Neural progenitor cell (in vitro differentiated cells): ENCODE data around the gene TUBA8. TPM values are rescaled to one million over a fixed set of nuclear protein-coding genes. Genes with fewer than 3 reads are reported as not detected.
"Not testable (repeated sequence)": the region's sequence is repeated elsewhere in the genome, so short reads cannot be mapped to it uniquely, and the experiment has no call there.

Experiments
- DNase-seq: peaks from one replicate; pipeline ENCODE4 v3.0.0-alpha.2; 2016; ENCODE audit warnings: low spot score
- H2AFZ ChIP-seq: fragments of 200-600 bp; sonication (generic); replicated peaks from 2 replicates; pipeline ENCODE4 v1.6.1; 2016; ENCODE audit warnings: antibody characterized with exemption
- H3F3A ChIP-seq: fragments of 200-600 bp; sonication (generic); 2 replicates; pipeline ENCODE4 v1.6.1; 2016; ENCODE audit warnings: antibody characterized with exemption, low read depth
- H3K27ac ChIP-seq: fragments of 200-600 bp; sonication (generic); 2 replicates; pipeline ENCODE4 v1.5.1; 2016; ENCODE audit warnings: mild to moderate bottlenecking
- H3K27me3 ChIP-seq: fragments of 200-600 bp; sonication (generic); 2 replicates; pipeline ENCODE4 v1.6.1; 2016; ENCODE audit warnings: mild to moderate bottlenecking, moderate library complexity
- H3K36me3 ChIP-seq: fragments of 200-600 bp; sonication (generic); 2 replicates; pipeline ENCODE4 v1.5.1; 2016
- H3K4me1 ChIP-seq: fragments of 200-600 bp; sonication (generic); 2 replicates; pipeline ENCODE4 v1.6.1; 2016; ENCODE audit warnings: mixed run types
- H3K4me2 ChIP-seq: fragments of 200-600 bp; sonication (generic); 2 replicates; pipeline ENCODE4 v1.6.1; 2016
- H3K4me3 ChIP-seq: fragments of 200-600 bp; sonication (generic); 2 replicates; pipeline ENCODE4 v1.5.1; 2016
- H3K79me2 ChIP-seq: fragments of 200-600 bp; sonication (generic); 2 replicates; pipeline ENCODE4 v1.6.1; 2016; ENCODE audit warnings: low read depth
- H3K9ac ChIP-seq: fragments of 200-600 bp; sonication (generic); 2 replicates; pipeline ENCODE4 v1.6.1; 2016
- H3K9me3 ChIP-seq: fragments of 200-600 bp; sonication (generic); 2 replicates; pipeline ENCODE4 v1.5.1; 2016; ENCODE audit warnings: low read depth
- H4K20me1 ChIP-seq: fragments of 200-600 bp; sonication (generic); 2 replicates; pipeline ENCODE4 v1.6.1; 2016; ENCODE audit warnings: low read depth
- H3K27ac Mint-ChIP-seq: 3 replicates; pipeline ENCODE4 v1.8.0; 2021; ENCODE audit warnings: mixed read lengths
- H3K27me3 Mint-ChIP-seq: 2 replicates; pipeline ENCODE4 v1.8.0; 2022; ENCODE audit warnings: low read depth, mild to moderate bottlenecking, inconsistent platforms, moderate library complexity, mixed read lengths; ENCODE audit not compliant: insufficient read depth
- H3K36me3 Mint-ChIP-seq: 3 replicates; pipeline ENCODE4 v1.8.0; 2021; ENCODE audit warnings: mixed read lengths
- H3K4me1 Mint-ChIP-seq: 3 replicates; pipeline ENCODE4 v1.8.0; 2021; ENCODE audit warnings: mixed read lengths
- H3K4me3 Mint-ChIP-seq: 3 replicates; pipeline ENCODE4 v1.8.0; 2021; ENCODE audit warnings: mild to moderate bottlenecking, moderate library complexity, mixed read lengths
- H3K9me3 Mint-ChIP-seq: 3 replicates; pipeline ENCODE4 v1.8.0; 2020; ENCODE audit warnings: mixed read lengths
- EZH2 ChIP-seq: fragments of 200-600 bp; sonication (generic); IDR thresholded peaks from 2 replicates; pipeline ENCODE4 v1.6.1; 2017; ENCODE audit warnings: antibody characterized with exemption, mild to moderate bottlenecking, moderate library complexity
- EZH2phosphoT487 ChIP-seq: fragments of 200-600 bp; sonication (generic); IDR thresholded peaks from 2 replicates; pipeline ENCODE4 v1.6.1; 2017; ENCODE audit warnings: antibody characterized with exemption
- total RNA-seq: library from RNA; depleted of rRNA; stranded (reverse); fragments of >200 nt; gene quantifications from 2 replicates; pipeline ENCODE4 v1.2.3, GENCODE V29; 2015; ENCODE audit warnings: low replicate concordance
- TF ChIP-seq, protein P1 (sequence below): fragments of 200-600 bp; sonication (generic); IDR thresholded peaks from 2 replicates; pipeline ENCODE4 v1.5.1; 2017; ENCODE audit warnings: antibody characterized with exemption, mild to moderate bottlenecking

TUBA8 gene
- total RNA-seq, 1 donor from 2014 or later, result 0.39 TPM

DNA sequence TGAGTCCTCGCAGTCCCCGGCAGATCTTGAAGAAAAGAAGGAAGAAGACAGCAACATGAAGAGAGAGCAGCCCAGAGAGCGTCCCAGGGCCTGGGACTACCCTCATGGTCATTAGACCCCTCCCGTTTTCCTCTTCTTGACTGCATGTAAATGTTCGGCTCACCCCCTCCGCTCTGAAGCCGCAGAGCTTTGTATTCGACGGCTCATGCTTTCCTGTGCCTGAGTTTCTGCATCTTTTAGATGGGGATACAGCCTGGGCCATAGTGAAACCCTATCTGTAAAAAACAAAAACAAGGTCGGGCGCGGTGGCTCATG is 47.1 kb downstream of the TUBA8 start:
- peaks cover 18% of the 10 kb centered on the region for H3K27me3 ChIP-seq
- no peaks in the 10 kb centered on the region for H3K79me2 ChIP-seq
- Mint-ChIP-seq H3K36me3 (no peaks in the 10 kb centered on the region), H3K9me3 (no peaks in the 10 kb centered on the region), H3K4me1 (peaks cover 7% of the 10 kb centered on the region), H3K4me3 (no peak overlapping the region), H3K27me3 (no peaks in the 10 kb centered on the region), H3K27ac (no peak overlapping the region)
- H2AFZ ChIP-seq, result no peak overlapping the region
- H3K4me3 ChIP-seq, result no peak overlapping the region
- no peak for DNase-seq
- no peaks in the 10 kb centered on the region for H3K36me3 ChIP-seq
- no peak overlapping the region for H3K4me2 ChIP-seq
- no peak overlapping the region for H3K27ac ChIP-seq
- no peaks in the 10 kb centered on the region for H3K9me3 ChIP-seq
- no peaks in the 10 kb centered on the region for H3F3A ChIP-seq
- TF ChIP-seq EZH2phosphoT487 (no peak), EZH2 (no peak)
- TF ChIP-seq, protein P1, sequence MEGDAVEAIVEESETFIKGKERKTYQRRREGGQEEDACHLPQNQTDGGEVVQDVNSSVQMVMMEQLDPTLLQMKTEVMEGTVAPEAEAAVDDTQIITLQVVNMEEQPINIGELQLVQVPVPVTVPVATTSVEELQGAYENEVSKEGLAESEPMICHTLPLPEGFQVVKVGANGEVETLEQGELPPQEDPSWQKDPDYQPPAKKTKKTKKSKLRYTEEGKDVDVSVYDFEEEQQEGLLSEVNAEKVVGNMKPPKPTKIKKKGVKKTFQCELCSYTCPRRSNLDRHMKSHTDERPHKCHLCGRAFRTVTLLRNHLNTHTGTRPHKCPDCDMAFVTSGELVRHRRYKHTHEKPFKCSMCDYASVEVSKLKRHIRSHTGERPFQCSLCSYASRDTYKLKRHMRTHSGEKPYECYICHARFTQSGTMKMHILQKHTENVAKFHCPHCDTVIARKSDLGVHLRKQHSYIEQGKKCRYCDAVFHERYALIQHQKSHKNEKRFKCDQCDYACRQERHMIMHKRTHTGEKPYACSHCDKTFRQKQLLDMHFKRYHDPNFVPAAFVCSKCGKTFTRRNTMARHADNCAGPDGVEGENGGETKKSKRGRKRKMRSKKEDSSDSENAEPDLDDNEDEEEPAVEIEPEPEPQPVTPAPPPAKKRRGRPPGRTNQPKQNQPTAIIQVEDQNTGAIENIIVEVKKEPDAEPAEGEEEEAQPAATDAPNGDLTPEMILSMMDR, result no peak
- no peaks in the 10 kb centered on the region for H3K4me1 ChIP-seq
- H3K9ac ChIP-seq, result no peak overlapping the region
- H4K20me1 ChIP-seq, result no peaks in the 10 kb centered on the region

DNA sequence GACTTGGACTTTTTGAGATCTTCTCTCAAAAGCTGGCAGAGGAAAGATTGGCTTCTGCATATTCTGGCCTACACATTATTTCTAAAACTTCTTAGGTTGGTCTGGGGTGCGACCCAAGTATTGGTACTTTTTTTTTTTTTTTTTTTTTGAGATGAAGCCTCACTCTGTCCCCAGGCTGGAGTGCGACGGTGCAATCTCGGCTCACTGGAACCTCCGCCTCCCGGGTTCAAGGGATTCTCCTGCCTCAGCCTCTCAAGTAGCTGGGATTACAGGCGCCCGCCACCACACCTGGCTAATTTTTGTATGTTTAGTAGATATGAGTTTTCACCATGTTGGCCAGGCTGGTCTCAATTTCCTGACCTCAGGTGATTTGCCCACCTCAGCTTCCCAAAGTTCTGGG is 50.0 kb downstream of the TUBA8 start:
- not testable (repeated sequence) for H3K9me3 Mint-ChIP-seq, H3F3A ChIP-seq, H3K36me3 ChIP-seq, H3K36me3 Mint-ChIP-seq, H3K9ac ChIP-seq, H3K27me3 Mint-ChIP-seq, H2AFZ ChIP-seq, H3K4me2 ChIP-seq, H3K27ac Mint-ChIP-seq, H3K27ac ChIP-seq, H4K20me1 ChIP-seq, H3K79me2 ChIP-seq, DNase-seq, H3K4me3 ChIP-seq, H3K4me1 ChIP-seq, H3K9me3 ChIP-seq, H3K4me3 Mint-ChIP-seq
- H3K4me1 Mint-ChIP-seq, result peaks cover 12% of the 10 kb centered on the region
- peaks cover 22% of the 10 kb centered on the region for H3K27me3 ChIP-seq

DNA sequence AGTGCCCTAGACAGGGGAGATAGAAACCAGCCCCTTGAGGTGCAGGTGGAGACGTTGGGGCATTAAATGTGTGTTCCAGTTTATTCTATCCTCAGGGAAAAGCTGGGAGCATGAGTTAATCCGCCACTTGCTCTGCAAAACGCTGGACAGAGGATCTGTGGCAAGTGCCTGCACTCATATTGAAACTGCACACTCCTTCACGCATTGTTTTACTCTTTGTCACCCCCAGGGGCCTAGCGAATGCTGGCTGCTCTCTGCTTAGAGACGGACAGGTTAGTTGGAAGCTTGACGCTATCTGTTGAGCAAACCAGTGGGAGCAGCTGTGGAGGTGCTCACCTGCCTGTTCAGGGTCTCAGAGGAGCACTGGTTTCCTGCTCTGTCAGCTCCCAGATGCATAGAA is 53.2 kb downstream of the TUBA8 start:
- H3K9ac ChIP-seq, H3K4me1 ChIP-seq, H3K27me3 Mint-ChIP-seq, H4K20me1 ChIP-seq, H3K79me2 ChIP-seq, H3K4me3 ChIP-seq, H3K9me3 Mint-ChIP-seq, H2AFZ ChIP-seq, H3K4me1 Mint-ChIP-seq, H3K4me2 ChIP-seq, H3K27ac Mint-ChIP-seq, H3K36me3 Mint-ChIP-seq, H3K27ac ChIP-seq, DNase-seq, H3F3A ChIP-seq, H3K9me3 ChIP-seq, H3K36me3 ChIP-seq: not testable (repeated sequence)
- H3K27me3 ChIP-seq, result peaks cover 12% of the 10 kb centered on the region
- H3K4me3 Mint-ChIP-seq, result peak overlapping the region; percentile 38

DNA sequence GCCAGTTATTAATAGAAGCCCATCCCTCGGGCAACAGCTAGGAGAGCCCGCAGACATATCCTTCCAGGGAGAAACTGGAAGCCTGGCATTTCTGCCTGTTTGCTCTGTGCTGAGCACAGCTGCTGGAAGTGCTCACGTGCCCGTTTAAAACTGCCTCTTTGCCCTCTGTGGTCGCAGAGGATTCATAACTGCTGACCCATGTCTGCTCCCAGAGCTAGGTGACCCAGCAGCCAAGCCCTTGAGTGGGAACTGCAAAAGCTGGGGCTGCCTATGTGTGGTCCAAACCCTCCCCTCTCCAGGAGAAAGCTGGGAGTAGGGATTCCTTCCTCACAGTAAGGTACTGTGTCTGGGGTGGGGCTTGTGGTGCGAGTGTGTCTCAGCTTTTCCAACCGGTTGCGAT is 54.0 kb downstream of the TUBA8 start:
- not testable (repeated sequence) for H3K27ac ChIP-seq, H3K9me3 ChIP-seq, DNase-seq, H3K27me3 Mint-ChIP-seq, H2AFZ ChIP-seq, H3K4me2 ChIP-seq, H3K4me1 Mint-ChIP-seq, H3K4me3 Mint-ChIP-seq, H3K79me2 ChIP-seq, H3K9me3 Mint-ChIP-seq, H4K20me1 ChIP-seq, H3K27ac Mint-ChIP-seq, H3K36me3 Mint-ChIP-seq, H3K4me1 ChIP-seq, H3K4me3 ChIP-seq, H3K9ac ChIP-seq, H3F3A ChIP-seq, H3K36me3 ChIP-seq
- H3K27me3 ChIP-seq, result peaks cover 10% of the 10 kb centered on the region

DNA sequence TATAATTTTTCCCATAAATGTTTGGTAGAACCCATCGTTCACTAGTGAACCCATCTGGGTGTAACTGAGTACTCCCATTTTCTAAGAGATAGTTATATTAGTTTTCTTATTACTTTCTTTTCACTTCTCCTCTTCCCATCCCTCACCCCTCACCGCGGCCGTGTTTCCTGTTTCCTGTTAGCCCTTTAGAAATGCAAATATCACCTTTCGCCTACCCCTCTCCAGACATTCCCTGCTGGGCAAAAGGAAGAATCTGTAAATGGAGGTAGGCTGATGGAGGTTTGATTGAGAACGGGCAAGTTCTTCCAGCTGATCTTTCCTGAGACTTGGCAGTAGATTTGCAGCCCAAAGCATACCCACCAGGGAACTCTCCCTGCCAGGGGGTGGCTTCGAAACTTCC is 54.7 kb downstream of the TUBA8 start:
- H3K4me2 ChIP-seq, H3K4me3 Mint-ChIP-seq, DNase-seq, H3K4me1 ChIP-seq, H3K79me2 ChIP-seq, H3K36me3 ChIP-seq, H3K27ac Mint-ChIP-seq, H4K20me1 ChIP-seq, H3K4me3 ChIP-seq, H3K9me3 Mint-ChIP-seq, H3K27ac ChIP-seq, H3K4me1 Mint-ChIP-seq, H2AFZ ChIP-seq, H3K36me3 Mint-ChIP-seq, H3K27me3 Mint-ChIP-seq, H3K9me3 ChIP-seq, H3K9ac ChIP-seq, H3F3A ChIP-seq: not testable (repeated sequence)
- peaks cover 10% of the 10 kb centered on the region for H3K27me3 ChIP-seq

DNA sequence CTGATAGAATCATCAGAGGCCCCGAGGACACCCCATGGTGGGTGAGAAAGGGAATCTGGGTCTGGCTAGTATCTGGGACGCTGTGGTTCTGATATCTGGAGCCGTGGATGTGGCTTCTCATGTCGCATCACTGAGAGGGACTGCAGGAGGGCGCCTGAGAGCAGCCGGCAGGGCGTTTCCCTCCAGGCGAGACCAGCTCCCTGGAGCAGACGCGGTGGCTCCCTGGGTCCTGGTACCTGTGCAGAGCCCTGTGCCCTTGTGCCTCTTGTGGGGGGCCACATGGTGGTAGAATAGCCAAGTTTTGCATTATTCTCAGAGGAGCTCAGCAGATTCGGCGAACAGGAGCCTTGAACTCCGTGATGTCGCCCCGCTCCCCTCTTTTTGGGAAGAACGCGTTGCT is 59.7 kb downstream of the TUBA8 start:
- H2AFZ ChIP-seq, H3K4me1 Mint-ChIP-seq, H4K20me1 ChIP-seq, H3K79me2 ChIP-seq, H3K27me3 ChIP-seq, H3K9me3 ChIP-seq, H3K4me2 ChIP-seq, H3K27ac Mint-ChIP-seq, H3K4me3 Mint-ChIP-seq, H3K4me3 ChIP-seq, H3K27ac ChIP-seq, H3F3A ChIP-seq, DNase-seq, H3K27me3 Mint-ChIP-seq, H3K9me3 Mint-ChIP-seq, H3K36me3 ChIP-seq, H3K4me1 ChIP-seq, H3K9ac ChIP-seq, H3K36me3 Mint-ChIP-seq: not testable (repeated sequence)

DNA sequence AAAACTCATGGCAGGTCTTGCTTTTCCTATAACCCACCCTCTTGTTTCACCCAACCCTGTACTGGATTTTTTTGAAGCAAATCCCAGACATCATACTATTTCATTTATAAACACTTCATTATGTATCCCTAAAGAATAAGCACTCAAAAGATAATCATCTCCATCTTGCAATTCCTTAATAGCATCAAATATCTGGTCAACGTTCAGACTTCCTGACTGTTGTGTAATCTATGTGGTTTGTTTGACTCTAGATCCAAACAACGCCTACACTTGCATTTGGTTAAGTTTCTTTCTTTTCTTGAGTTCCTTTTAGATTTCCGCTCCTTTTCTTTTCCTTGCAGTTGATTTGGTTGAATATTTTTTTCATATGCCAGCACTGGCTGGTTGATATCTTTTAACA is 61.6 kb downstream of the TUBA8 start:
- not testable (repeated sequence) for H2AFZ ChIP-seq, H3K9me3 ChIP-seq, H3K4me3 Mint-ChIP-seq, H3K9ac ChIP-seq, DNase-seq, H3K27me3 Mint-ChIP-seq, H3K4me1 ChIP-seq, H3F3A ChIP-seq, H3K9me3 Mint-ChIP-seq, H3K4me2 ChIP-seq, H3K4me1 Mint-ChIP-seq, H3K27ac Mint-ChIP-seq, H4K20me1 ChIP-seq, H3K27me3 ChIP-seq, H3K27ac ChIP-seq, H3K4me3 ChIP-seq, H3K79me2 ChIP-seq, H3K36me3 Mint-ChIP-seq, H3K36me3 ChIP-seq

DNA sequence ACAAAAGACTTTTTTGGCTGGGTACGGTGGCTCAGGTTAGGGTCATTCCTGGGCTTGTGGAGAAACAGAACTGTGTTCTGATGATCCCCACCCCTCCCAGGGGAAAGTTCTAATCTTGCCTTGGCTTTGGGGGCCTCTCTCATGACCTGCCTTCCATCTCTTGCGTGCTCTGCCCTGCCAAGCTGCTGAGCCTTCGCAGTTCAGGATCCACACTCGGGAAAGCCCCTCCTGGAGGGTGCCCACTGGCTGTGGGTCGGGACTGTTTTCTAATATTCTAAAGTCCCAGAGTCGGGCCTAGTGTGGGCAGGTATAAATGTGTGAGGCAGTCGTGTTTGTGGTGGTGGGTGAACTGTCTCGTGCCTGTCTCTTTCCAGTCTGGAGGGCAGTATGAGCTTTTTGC is 62.2 kb downstream of the TUBA8 start:
- H3K27me3 Mint-ChIP-seq, H4K20me1 ChIP-seq, H3F3A ChIP-seq, H3K4me1 Mint-ChIP-seq, H3K9me3 ChIP-seq, H3K27ac Mint-ChIP-seq, H3K36me3 ChIP-seq, H3K4me3 ChIP-seq, H3K4me1 ChIP-seq, H3K36me3 Mint-ChIP-seq, H3K79me2 ChIP-seq, H2AFZ ChIP-seq, H3K27me3 ChIP-seq, H3K4me3 Mint-ChIP-seq, DNase-seq, H3K4me2 ChIP-seq, H3K9me3 Mint-ChIP-seq, H3K9ac ChIP-seq, H3K27ac ChIP-seq: not testable (repeated sequence)
